K562 (cell line): ENCODE measurements around the gene GINS3. TPM values are rescaled to one million over a fixed set of nuclear protein-coding genes. Genes with fewer than 3 reads are reported as not detected.

Experiments
- ATAC-seq: fragments of 200-7000 bp; cut with Tn5 transposase; 3 replicates; pipeline ENCODE4 v1.9.1; 2020; ENCODE audit warnings: moderate library complexity
- BruUV-seq: library from RNA; stranded (reverse); fragments of 400-500 nt; replicated peaks from 2 replicates; lab custom pipeline; 2021; lab: Mats Ljungman, UMichigan
- CTCF ChIA-PET: fragments of 300-600 bp; formaldehyde crosslinking; extraction: SDS; loops from one replicate; lab custom pipeline; 2021; ENCODE audit warnings: low intra/inter-chr PET ratio; lab: Yijun Ruan, JAX
- POLR2A ChIA-PET: fragments of 300-600, 350-650 bp; sonication (Branson Sonifier 250); formaldehyde crosslinking; extraction: SDS; loops from one replicate; lab custom pipeline; 2021; ENCODE audit warnings: antibody characterized with exemption, inconsistent platforms; lab: Yijun Ruan, JAX
- DNase-seq, 4 experiments: peaks; one replicate each; pipeline versions ENCODE4 v3.0.0 to v3.0.0-alpha.2; 2011 to 2018; ENCODE audit warnings: low spot score in 3 of 4, mixed read lengths in 3 of 4; ENCODE audit errors: extremely low read depth in 1 of 4
- FAIRE-seq: peaks from 2 replicates; lab custom pipeline; 2011; peaks lifted over from hg19 to GRCh38; lab: Jason Lieb, UNC
- H2AFZ ChIP-seq: 2 replicates; pipeline ENCODE4 v1.6.0; 2011; ENCODE audit warnings: low read depth, low read length, control low read depth, inconsistent platforms
- H3K27ac ChIP-seq: fragments of 200-600 bp; 3 replicates; pipeline ENCODE4 v1.8.0; 2011; ENCODE audit warnings: low read depth, mild to moderate bottlenecking, control low read depth, inconsistent platforms, low read length, moderate library complexity, mixed read lengths; ENCODE audit errors: extremely low read depth
- H3K27me3 ChIP-seq, 2 experiments: fragments of 300-600 bp in 1 of 2; 2 replicates in 1 of 2; 3 replicates in 1 of 2; pipeline versions ENCODE4 v1.6.0 to v1.8.0; 2011; ENCODE audit warnings: inconsistent platforms in 2 of 2, low read length in 2 of 2, mild to moderate bottlenecking in 1 of 2, mixed read lengths in 1 of 2, moderate library complexity in 1 of 2; ENCODE audit not compliant: control insufficient read depth in 2 of 2, insufficient read depth in 2 of 2
- H3K36me3 ChIP-seq: fragments of 300-600 bp; 3 replicates; pipeline ENCODE4 v1.8.0; 2011; ENCODE audit warnings: mild to moderate bottlenecking, low read length, inconsistent platforms; ENCODE audit not compliant: control insufficient read depth, insufficient read depth
- H3K4me1 ChIP-seq, 2 experiments: fragments of 200-600 bp in 1 of 2; replicated peaks in 1 of 2; 2 replicates in 1 of 2; 3 replicates in 1 of 2; pipeline versions ENCODE4 v1.5.1 to v1.8.0; 2011; ENCODE audit warnings: inconsistent platforms in 2 of 2, low read length in 2 of 2, mild to moderate bottlenecking in 1 of 2, mixed read lengths in 1 of 2, moderate library complexity in 1 of 2; ENCODE audit not compliant: control insufficient read depth in 2 of 2, insufficient read depth in 2 of 2
- H3K4me2 ChIP-seq: 2 replicates; pipeline ENCODE4 v1.6.1; 2011; ENCODE audit warnings: low read length, control low read depth, inconsistent platforms, mixed read lengths; ENCODE audit not compliant: insufficient read depth
- H3K4me3 ChIP-seq: fragments of 200-600 bp; sonication (generic), shearing (Covaris generic); 2 replicates; pipeline ENCODE4 v1.5.1; 2016; ENCODE audit warnings: control low read depth, inconsistent platforms
- H3K79me2 ChIP-seq: fragments of 200-600 bp; 3 replicates; pipeline ENCODE4 v1.8.0; 2011; ENCODE audit warnings: low read length, inconsistent platforms; ENCODE audit not compliant: control insufficient read depth, insufficient read depth
- H3K9ac ChIP-seq, 2 experiments: 2 replicates each; pipeline versions ENCODE4 v1.6.0 to v1.6.1; 2011; ENCODE audit warnings: low read depth in 2 of 2, low read length in 2 of 2, control low read depth in 1 of 2, inconsistent platforms in 1 of 2, mild to moderate bottlenecking in 1 of 2, mixed read lengths in 1 of 2; ENCODE audit not compliant: insufficient read depth in 1 of 2
- H3K9me1 ChIP-seq: one replicate; pipeline ENCODE4 v1.6.0; 2011; ENCODE audit warnings: inconsistent platforms, mild to moderate bottlenecking, low read length, moderate library complexity; ENCODE audit not compliant: control insufficient read depth, insufficient read depth
- H3K9me3 ChIP-seq: replicated peaks from 2 replicates; pipeline ENCODE4 v1.5.1; 2011; ENCODE audit warnings: low read depth, low read length, inconsistent platforms; ENCODE audit not compliant: control insufficient read depth, insufficient read depth
- H4K20me1 ChIP-seq: replicated peaks from 2 replicates; pipeline ENCODE4 v1.6.1; 2011; ENCODE audit warnings: low read length, inconsistent platforms, mixed read lengths; ENCODE audit not compliant: control insufficient read depth, insufficient read depth
- CCAR2 ChIP-seq: fragments of 200-400 bp; formaldehyde crosslinking; IDR thresholded peaks from 2 replicates; pipeline ENCODE4 v1.6.1; 2017; ENCODE audit warnings: mild to moderate bottlenecking, low read depth, low read length
- ESRRB ChIP-seq: fragments of 250-450 bp; sonication (Bioruptor Pico); IDR thresholded peaks from 2 replicates; pipeline ENCODE4 v1.5.0; 2020; ENCODE audit warnings: mild to moderate bottlenecking, moderate library complexity, borderline replicate concordance
- GATAD2B ChIP-seq: fragments of 450-650 bp; IDR thresholded peaks from 2 replicates; pipeline ENCODE4 v1.6.1; 2017; ENCODE audit warnings: mild to moderate bottlenecking, borderline replicate concordance
- NFRKB ChIP-seq: fragments of 450-650 bp; IDR thresholded peaks from 2 replicates; pipeline ENCODE4 v1.6.1; 2016; ENCODE audit warnings: low read depth
- SMAD3 ChIP-seq: fragments of 450-650 bp; formaldehyde crosslinking; conservative IDR thresholded peaks from 2 replicates; pipeline ENCODE4 v1.4.0; 2020; ENCODE audit warnings: mild to moderate bottlenecking
- SMARCE1 ChIP-seq: fragments of 450-650 bp; IDR thresholded peaks from 2 replicates; pipeline ENCODE4 v1.7.1; 2016; ENCODE audit warnings: mild to moderate bottlenecking
- ZKSCAN3 ChIP-seq: fragments of 250-450 bp; sonication (Bioruptor Pico); IDR thresholded peaks from 2 replicates; pipeline ENCODE4 v1.4.0; 2020
- ZNF212 ChIP-seq: fragments of 450-650 bp; formaldehyde crosslinking; IDR thresholded peaks from 2 replicates; pipeline ENCODE4 v1.4.0; 2020; ENCODE audit warnings: mild to moderate bottlenecking
- ZNF445 ChIP-seq: fragments of 250-450 bp; sonication (Bioruptor Pico); IDR thresholded peaks from 2 replicates; pipeline ENCODE4 v1.4.0; 2020; ENCODE audit warnings: low read depth, mild to moderate bottlenecking, moderate library complexity
- ZNF561 ChIP-seq: fragments of 450-650 bp; formaldehyde crosslinking; conservative IDR thresholded peaks from 2 replicates; pipeline ENCODE4 v1.4.0; 2020; ENCODE audit warnings: mild to moderate bottlenecking, moderate library complexity
- WGBS: fragments of 100-300 bp; shearing (Covaris generic); methylation state at CpG from one replicate; pipeline ENCODE4 v1.1.6; 2016; ENCODE audit warnings: low coverage, mixed read lengths; ENCODE audit not compliant: insufficient coverage; ENCODE audit errors: missing lambda C conversion rate; 5-methylcytosine and 5-hydroxymethylcytosine counted together
- in situ Hi-C: fragments of 300-500 bp; cut with MboI; formaldehyde crosslinking; loops from 4 replicates; pipeline ENCODE4 v1.15.0; 2018; ENCODE audit warnings: inconsistent platforms, mixed read lengths
- intact Hi-C: fragments of 100-400 bp; cut with micrococcal nuclease; formaldehyde crosslinking; loops from 2 replicates; pipeline ENCODE4 v1.14.2; 2022
- polyA plus RNA-seq, 8 experiments: library from polyadenylated mRNA; depleted of rRNA in 4 of 8; stranded (reverse) in 5 of 8; unstranded in 3 of 8; fragments of >200 nt; fragmentation: Nextera tagmentation in 2 of 8; fragmentation: Illumina TruSeq in 1 of 8; extraction: Ambion mirVana in 2 of 8; extraction: Trizol in 1 of 8; gene quantifications; 2 replicates each; pipeline versions ENCODE4 v1.2.1 to v1.2.3, GENCODE V29; 2011 to 2014; ENCODE audit warnings: inconsistent platforms in 1 of 8, missing spikeins in 1 of 8
- total RNA-seq, 7 experiments: library from RNA; depleted of rRNA in 6 of 7; stranded (reverse); fragments of >200 nt in 6 of 7; fragmentation: Illumina TruSeq in 2 of 7; extraction: Trizol in 2 of 7; gene quantifications; 2 replicates each; pipeline versions ENCODE4 v1.2.1 to v1.2.3, GENCODE V29; 2011 to 2021; ENCODE audit warnings: low replicate concordance in 1 of 7
- TF ChIP-seq, protein P1 (sequence below): sonication (generic); formaldehyde crosslinking; IDR thresholded peaks from 2 replicates; pipeline ENCODE4 v1.9.0; 2022; ENCODE audit warnings: mild to moderate bottlenecking, missing genetic modification reagents
- TF ChIP-seq, protein P2 (sequence below): sonication (generic); formaldehyde crosslinking; IDR thresholded peaks from 2 replicates; pipeline ENCODE4 v1.8.0; 2023; ENCODE audit warnings: mild to moderate bottlenecking, missing genetic modification reagents
- TF ChIP-seq, protein P3 (sequence below): fragments of 250-450 bp; sonication (Bioruptor Pico); IDR thresholded peaks from 2 replicates; pipeline ENCODE4 v1.8.0; 2022; ENCODE audit warnings: inconsistent platforms, mild to moderate bottlenecking, moderate library complexity, borderline replicate concordance

Gene GINS3
- total and polyA plus RNA-seq, 9 of the 15 experiments (the other 6 are each of a cell fraction or from before 2014, with no cell fraction given): 17.8 to 31.9 (median 25.4) TPM

DNA sequence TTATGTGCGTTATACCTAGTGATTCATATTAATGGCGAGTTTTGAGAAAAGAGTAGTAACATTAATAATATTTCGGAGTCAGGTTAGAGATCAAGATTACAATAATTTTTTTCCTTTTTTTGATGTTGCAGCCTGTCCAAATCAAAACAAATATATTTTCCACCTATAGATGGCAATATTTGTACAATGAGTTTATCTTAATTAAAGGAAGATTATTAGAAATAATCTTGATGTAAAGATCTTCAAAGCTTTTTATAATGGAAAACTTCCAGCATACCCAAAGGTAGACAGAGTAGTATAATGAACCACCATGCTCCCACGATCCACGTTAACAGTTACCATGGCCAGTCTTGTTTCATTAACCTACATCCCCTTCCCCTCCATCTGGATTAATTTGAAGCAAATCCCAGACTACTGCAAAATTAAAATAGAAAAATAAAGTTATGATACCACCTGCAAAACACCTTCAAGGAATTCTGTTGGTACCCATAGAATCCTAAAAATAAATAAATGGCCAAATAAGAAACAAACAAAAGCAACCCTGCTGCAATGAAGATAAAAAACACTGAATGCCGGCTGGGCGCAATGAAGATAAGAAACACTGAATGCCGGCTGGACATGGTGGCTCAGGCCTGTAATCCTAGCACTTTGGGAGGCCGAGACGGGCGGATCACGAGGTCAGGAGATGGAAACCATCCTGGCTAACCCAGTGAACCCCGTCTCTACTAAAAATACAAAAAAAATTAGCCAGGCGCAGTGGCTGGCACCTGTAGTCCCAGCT is 46.5 kb upstream of the GINS3 start (continued):
- no peak for TF ChIP-seq SMAD3 (CRISPR knock-in tag)
- TF ChIP-seq, all 486 proteins: peak for 11

DNA sequence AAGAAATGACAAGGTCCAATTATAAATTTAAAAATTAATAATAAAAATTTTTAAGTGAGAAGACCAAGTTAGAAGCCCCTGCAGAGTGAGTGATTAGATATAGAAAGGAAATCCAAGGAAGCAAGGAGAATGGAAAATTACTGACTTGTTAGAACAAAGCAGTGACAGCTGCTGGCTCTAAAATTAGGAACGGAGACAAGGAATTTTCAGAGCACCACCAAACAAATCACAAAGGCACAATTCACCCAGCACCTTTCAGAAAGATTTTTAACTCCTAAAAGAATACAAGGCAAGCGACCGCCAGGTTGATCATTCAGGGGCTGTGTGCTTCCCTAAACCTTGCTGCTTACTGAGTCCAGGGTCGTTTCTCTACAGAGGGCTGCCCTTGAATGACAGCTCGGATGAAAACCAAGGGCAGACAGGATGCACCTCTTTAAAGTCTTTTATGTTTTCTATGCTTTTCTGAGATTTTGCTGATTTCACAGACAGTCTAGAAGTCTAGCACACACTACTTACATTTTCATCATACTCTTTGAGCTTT is 45.4 kb upstream of the GINS3 start:
- Histone ChIP-seq H3K79me2 (no peaks in the 10 kb centered on the region), H3K27me3 (peaks cover 0 to 2% of the 10 kb centered on the region in 2 experiments; a peak in 2 of 5 replicates), H2AFZ (no peak overlapping the region), H3K4me3 (no peak overlapping the region), H3K9ac (no peak overlapping the region), H3K4me2 (no peak overlapping the region), H3K9me1 (no peaks in the 10 kb centered on the region), H3K27ac (no peak overlapping the region)
- WGBS: 32% methylated on average over 5 of the region's 5 CpGs
- DNase-seq: no peak
- ATAC-seq: no peak
- BruUV-seq: no TSS peak
- ChIA-PET POLR2A (interaction anchor here (0.6 kb wide), 1 partner anchor 10 kb away, joined by 3 read pairs; no protein-coding TSS in a partner anchor), CTCF (interaction anchor here (1.1 kb wide), 1 partner anchor 11 kb away, joined by 3 read pairs; no protein-coding TSS in a partner anchor)
- FAIRE-seq: no peak
- no peak for TF ChIP-seq CCAR2
- TF ChIP-seq ZKSCAN3 (CRISPR knock-in tag): no peak
- no peak for TF ChIP-seq ZNF561 (CRISPR knock-in tag)
- TF ChIP-seq, protein P1, sequence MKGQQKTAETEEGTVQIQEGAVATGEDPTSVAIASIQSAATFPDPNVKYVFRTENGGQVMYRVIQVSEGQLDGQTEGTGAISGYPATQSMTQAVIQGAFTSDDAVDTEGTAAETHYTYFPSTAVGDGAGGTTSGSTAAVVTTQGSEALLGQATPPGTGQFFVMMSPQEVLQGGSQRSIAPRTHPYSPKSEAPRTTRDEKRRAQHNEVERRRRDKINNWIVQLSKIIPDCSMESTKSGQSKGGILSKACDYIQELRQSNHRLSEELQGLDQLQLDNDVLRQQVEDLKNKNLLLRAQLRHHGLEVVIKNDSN (CRISPR knock-in tag): no peak
- TF ChIP-seq, protein P2, sequence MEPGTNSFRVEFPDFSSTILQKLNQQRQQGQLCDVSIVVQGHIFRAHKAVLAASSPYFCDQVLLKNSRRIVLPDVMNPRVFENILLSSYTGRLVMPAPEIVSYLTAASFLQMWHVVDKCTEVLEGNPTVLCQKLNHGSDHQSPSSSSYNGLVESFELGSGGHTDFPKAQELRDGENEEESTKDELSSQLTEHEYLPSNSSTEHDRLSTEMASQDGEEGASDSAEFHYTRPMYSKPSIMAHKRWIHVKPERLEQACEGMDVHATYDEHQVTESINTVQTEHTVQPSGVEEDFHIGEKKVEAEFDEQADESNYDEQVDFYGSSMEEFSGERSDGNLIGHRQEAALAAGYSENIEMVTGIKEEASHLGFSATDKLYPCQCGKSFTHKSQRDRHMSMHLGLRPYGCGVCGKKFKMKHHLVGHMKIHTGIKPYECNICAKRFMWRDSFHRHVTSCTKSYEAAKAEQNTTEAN (CRISPR knock-in tag): no peak
- TF ChIP-seq NFRKB: no peak
- TF ChIP-seq, protein P3, sequence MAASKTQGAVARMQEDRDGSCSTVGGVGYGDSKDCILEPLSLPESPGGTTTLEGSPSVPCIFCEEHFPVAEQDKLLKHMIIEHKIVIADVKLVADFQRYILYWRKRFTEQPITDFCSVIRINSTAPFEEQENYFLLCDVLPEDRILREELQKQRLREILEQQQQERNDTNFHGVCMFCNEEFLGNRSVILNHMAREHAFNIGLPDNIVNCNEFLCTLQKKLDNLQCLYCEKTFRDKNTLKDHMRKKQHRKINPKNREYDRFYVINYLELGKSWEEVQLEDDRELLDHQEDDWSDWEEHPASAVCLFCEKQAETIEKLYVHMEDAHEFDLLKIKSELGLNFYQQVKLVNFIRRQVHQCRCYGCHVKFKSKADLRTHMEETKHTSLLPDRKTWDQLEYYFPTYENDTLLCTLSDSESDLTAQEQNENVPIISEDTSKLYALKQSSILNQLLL (CRISPR knock-in tag): no peak
- no peak for TF ChIP-seq ZNF445
- no peak for TF ChIP-seq ESRRB (CRISPR knock-in tag)
- TF ChIP-seq ZNF212: no peak
- no peak for TF ChIP-seq SMARCE1
- no peak for TF ChIP-seq GATAD2B
- TF ChIP-seq, all 486 proteins: peak for 0
- no peaks in the 10 kb centered on the region for H4K20me1 ChIP-seq
- H3K36me3 ChIP-seq: no peaks in the 10 kb centered on the region
- in situ Hi-C loops: loop anchor here (10.0 kb wide), 1 partner anchor 298 kb away; no protein-coding TSS in a partner anchor
- H3K9me3 ChIP-seq: no peaks in the 10 kb centered on the region; the same call in 1 of the 2 replicates
- intact Hi-C loops: no loop called here
- H3K4me1 ChIP-seq: peaks cover 2 to 5% of the 10 kb centered on the region in 2 experiments; a peak in 2 of 5 replicates
